RWPE1 (cell line): ENCODE results near the gene MPDZ.

ENCODE experiments used
- CTCF ChIA-PET: fragments of 350-600 bp; sonication (Branson Sonifier 250); formaldehyde crosslinking; extraction: SDS; loops from one replicate; lab custom pipeline; 2021; lab: Yijun Ruan, JAX
- POLR2A ChIA-PET: fragments of 400-600 bp; formaldehyde crosslinking; extraction: SDS; loops from one replicate; lab custom pipeline; 2020; ENCODE audit warnings: antibody characterized with exemption; ENCODE audit not compliant: low non-redundant PET; lab: Yijun Ruan, JAX
- DNase-seq: peaks from one replicate; pipeline ENCODE4 v3.0.0; 2012; ENCODE audit warnings: low spot score
- H3K27ac ChIP-seq: fragments of 450-650 bp; 2 replicates; pipeline ENCODE4 v1.5.1; 2017
- TF ChIP-seq, protein P1 (sequence below): fragments of 450-650 bp; conservative IDR thresholded peaks from 2 replicates; pipeline ENCODE4 v1.5.1; 2017; ENCODE audit warnings: low read depth, mild to moderate bottlenecking

MPDZ gene

DNA sequence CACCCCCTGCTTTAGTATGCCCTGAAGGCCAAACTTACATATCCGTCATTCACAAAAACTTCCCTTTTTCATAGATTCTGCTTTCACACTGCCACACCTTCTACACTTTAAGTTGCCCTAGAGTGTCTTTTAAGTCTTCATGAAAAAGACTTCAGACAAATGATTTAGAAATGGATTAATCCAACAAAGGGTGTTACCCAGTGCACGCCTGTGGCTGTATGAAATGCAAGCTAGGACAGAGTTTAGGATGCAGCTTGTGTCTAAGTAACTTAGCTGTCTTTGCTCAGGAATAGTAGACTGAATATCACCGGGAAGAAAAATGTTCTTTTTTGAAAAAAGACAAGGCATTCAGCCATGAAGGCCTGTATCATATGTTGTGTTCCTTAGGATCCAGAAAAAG is 210.0 kb downstream of the MPDZ start:
- TF ChIP-seq, protein P1, sequence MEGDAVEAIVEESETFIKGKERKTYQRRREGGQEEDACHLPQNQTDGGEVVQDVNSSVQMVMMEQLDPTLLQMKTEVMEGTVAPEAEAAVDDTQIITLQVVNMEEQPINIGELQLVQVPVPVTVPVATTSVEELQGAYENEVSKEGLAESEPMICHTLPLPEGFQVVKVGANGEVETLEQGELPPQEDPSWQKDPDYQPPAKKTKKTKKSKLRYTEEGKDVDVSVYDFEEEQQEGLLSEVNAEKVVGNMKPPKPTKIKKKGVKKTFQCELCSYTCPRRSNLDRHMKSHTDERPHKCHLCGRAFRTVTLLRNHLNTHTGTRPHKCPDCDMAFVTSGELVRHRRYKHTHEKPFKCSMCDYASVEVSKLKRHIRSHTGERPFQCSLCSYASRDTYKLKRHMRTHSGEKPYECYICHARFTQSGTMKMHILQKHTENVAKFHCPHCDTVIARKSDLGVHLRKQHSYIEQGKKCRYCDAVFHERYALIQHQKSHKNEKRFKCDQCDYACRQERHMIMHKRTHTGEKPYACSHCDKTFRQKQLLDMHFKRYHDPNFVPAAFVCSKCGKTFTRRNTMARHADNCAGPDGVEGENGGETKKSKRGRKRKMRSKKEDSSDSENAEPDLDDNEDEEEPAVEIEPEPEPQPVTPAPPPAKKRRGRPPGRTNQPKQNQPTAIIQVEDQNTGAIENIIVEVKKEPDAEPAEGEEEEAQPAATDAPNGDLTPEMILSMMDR = no peak
- ChIA-PET POLR2A (no interaction called here), CTCF (interaction anchor here (0.7 kb wide), 1 partner anchor 36 kb away, joined by 3 read pairs; no protein-coding TSS in a partner anchor)
- DNase-seq = no peak
- no peak overlapping the region for H3K27ac ChIP-seq

DNA sequence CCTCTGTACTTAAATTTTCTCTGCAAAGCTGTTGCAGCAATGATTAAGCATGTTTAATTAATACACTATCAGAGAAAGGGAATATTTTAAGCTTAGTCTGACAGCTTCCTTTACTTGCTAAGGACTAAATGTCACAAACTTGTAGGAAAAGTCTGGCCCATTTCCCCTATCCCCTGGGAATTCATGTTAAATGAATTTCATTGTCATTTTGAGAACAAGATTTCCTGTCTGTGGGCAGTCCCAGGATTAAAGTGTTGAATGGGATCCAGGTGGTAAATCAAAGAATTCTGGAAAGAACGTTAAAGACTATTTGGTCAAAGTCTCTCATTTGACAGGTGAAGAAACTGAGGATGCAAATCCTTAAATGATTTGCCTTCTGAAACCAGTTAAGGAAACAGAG is 214.8 kb downstream of the MPDZ start:
- POLR2A ChIA-PET = no interaction called here
- H3K27ac ChIP-seq = no peak overlapping the region
- DNase-seq = no peak
- TF ChIP-seq, protein P1 = no peak
- CTCF ChIA-PET = no interaction called here

DNA sequence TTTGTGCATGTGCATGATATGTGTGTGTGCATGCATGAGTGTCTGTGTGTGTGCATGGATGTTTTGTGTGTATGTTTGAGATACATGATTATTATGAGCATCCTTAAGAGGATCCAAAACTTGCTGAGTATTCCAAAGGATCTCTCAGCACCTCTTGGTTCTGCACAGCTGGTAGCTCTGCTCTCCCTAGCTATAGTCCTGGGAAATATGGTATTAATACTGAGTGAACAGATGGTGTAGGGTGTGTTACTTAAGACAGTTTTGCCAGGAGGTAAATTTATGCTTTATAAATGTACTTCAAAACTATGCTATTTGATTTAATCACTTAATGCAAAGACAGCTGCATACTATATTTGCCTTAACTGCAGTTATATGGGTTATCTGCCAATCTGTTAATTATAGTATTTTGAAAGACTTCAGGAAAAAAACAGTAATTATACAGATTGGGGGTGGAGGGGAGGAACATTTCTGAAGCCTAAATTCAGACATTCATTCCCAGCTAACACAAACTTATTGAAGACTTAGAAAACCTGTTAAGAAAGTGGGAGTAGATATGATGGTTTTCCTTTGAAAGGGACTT is 215.5 kb downstream of the MPDZ start:
- CTCF ChIA-PET = no interaction called here
- TF ChIP-seq, protein P1 = no peak

GRCh38 chr9:13061390-13061789 is 218.1 kb downstream of the MPDZ start:
- ChIA-PET POLR2A (no interaction called here), CTCF (interaction anchor here (0.5 to 0.7 kb wide), 2 partner anchors 253 to 1694 kb away, joined by 3 read pairs; no protein-coding TSS in a partner anchor)
- no peak for DNase-seq
- no peak overlapping the region for H3K27ac ChIP-seq
- TF ChIP-seq, protein P1 = no peak

More for the DNA sequence above, 215.5 kb downstream of the MPDZ start:
- no peak overlapping the region for H3K27ac ChIP-seq
- no peak for DNase-seq
- POLR2A ChIA-PET = no interaction called here
